IPS DF 6.9 (cell line): ENCODE results near the gene PRPS2.

Experiments
- DNase-seq: peaks from one replicate; pipeline ENCODE4 v3.0.0-alpha.2; 2013; ENCODE audit warnings: low read depth, low spot score
- H3K27ac ChIP-seq: one replicate; pipeline ENCODE4 v1.5.1; 2013; ENCODE audit warnings: low read length, control low read depth
- H3K27me3 ChIP-seq: 2 replicates; pipeline ENCODE4 v1.6.1; 2013; ENCODE audit warnings: mild to moderate bottlenecking, low read length; ENCODE audit not compliant: control insufficient read depth, insufficient read depth
- H3K36me3 ChIP-seq: 2 replicates; pipeline ENCODE4 v1.6.1; 2013; ENCODE audit warnings: low read length; ENCODE audit not compliant: control insufficient read depth, insufficient read depth
- H3K4me1 ChIP-seq: 2 replicates; pipeline ENCODE4 v1.6.1; 2013; ENCODE audit warnings: low read length; ENCODE audit not compliant: control insufficient read depth, insufficient read depth
- H3K4me3 ChIP-seq: 2 replicates; pipeline ENCODE4 v1.5.1; 2013; ENCODE audit warnings: mild to moderate bottlenecking, low read length
- H3K9me3 ChIP-seq: 2 replicates; pipeline ENCODE4 v1.6.1; 2013; ENCODE audit warnings: low read length, inconsistent platforms; ENCODE audit not compliant: control insufficient read depth, insufficient read depth
- WGBS: extraction: QIAGEN DNeasy Blood & Tissue Kit; methylation state at CpG from one replicate; pipeline ENCODE4 v1.1.7; 2013; ENCODE audit warnings: mixed read lengths, missing lambda C conversion rate; ENCODE audit not compliant: insufficient read length, insufficient coverage; 5-methylcytosine and 5-hydroxymethylcytosine counted together

Gene PRPS2

GRCh38 chrX:12777670-12778069 lies 13.5 kb upstream of the PRPS2 start:
- no peaks in the 10 kb centered on the region for H3K4me1 ChIP-seq
- no peak for DNase-seq

GRCh38 chrX:12779534-12779933 lies 11.7 kb upstream of the PRPS2 start:
- no peak overlapping the region for H3K27ac ChIP-seq

More at GRCh38 chrX:12777670-12778069, 13.5 kb upstream of the PRPS2 start:
- Histone ChIP-seq H3K36me3 (no peaks in the 10 kb centered on the region), H3K4me3 (no peak overlapping the region), H3K27me3 (no peaks in the 10 kb centered on the region), H3K27ac (no peak overlapping the region), H3K9me3 (no peaks in the 10 kb centered on the region)

GRCh38 chrX:12788645-12789044 lies 2.6 kb upstream of the PRPS2 start:
- H3K4me3 ChIP-seq: no peak overlapping the region
- no peak for DNase-seq
- no peaks in the 10 kb centered on the region for H3K4me1 ChIP-seq
- H3K36me3 ChIP-seq: no peaks in the 10 kb centered on the region
- peaks cover 3% of the 10 kb centered on the region; the same call in 1 of the 2 replicates for H3K27me3 ChIP-seq
- H3K9me3 ChIP-seq: no peaks in the 10 kb centered on the region
- H3K27ac ChIP-seq: no peak overlapping the region
- WGBS: no CpG with 5 or more reads among the region's 1 CpG

More at GRCh38 chrX:12779534-12779933, 11.7 kb upstream of the PRPS2 start:
- WGBS: 100% methylated on average over 2 of the region's 4 CpGs
- no peaks in the 10 kb centered on the region for H3K4me1 ChIP-seq
- no peaks in the 10 kb centered on the region for H3K9me3 ChIP-seq
- DNase-seq: no peak
- no peaks in the 10 kb centered on the region for H3K36me3 ChIP-seq
- H3K4me3 ChIP-seq: no peak overlapping the region
- no peaks in the 10 kb centered on the region for H3K27me3 ChIP-seq

- DNase-seq: no peak
- H3K27me3 ChIP-seq: peaks cover 3% of the 10 kb centered on the region; the same call in 1 of the 2 replicates
- no peak overlapping the region for H3K27ac ChIP-seq
- no peaks in the 10 kb centered on the region for H3K9me3 ChIP-seq
- H3K36me3 ChIP-seq: no peaks in the 10 kb centered on the region
- H3K4me3 ChIP-seq: no peak overlapping the region
- WGBS: no CpG with 5 or more reads among the region's 4 CpGs
- no peaks in the 10 kb centered on the region for H3K4me1 ChIP-seq
Observed at GRCh38 chrX:12789976-12790375, 1.2 kb upstream of the PRPS2 start.

- Histone ChIP-seq H3K4me3 (peak overlapping the region; percentile 79; the same call in 1 of the 2 replicates), H3K27me3 (peaks cover 3% of the 10 kb centered on the region; the same call in 1 of the 2 replicates), H3K36me3 (no peaks in the 10 kb centered on the region), H3K27ac (no peak overlapping the region), H3K4me1 (no peaks in the 10 kb centered on the region), H3K9me3 (no peaks in the 10 kb centered on the region)
- WGBS: no CpG with 5 or more reads among the region's 21 CpGs
- no peak for DNase-seq
Observed at GRCh38 chrX:12790885-12791256, 341 bp upstream of the PRPS2 start.

DNA sequence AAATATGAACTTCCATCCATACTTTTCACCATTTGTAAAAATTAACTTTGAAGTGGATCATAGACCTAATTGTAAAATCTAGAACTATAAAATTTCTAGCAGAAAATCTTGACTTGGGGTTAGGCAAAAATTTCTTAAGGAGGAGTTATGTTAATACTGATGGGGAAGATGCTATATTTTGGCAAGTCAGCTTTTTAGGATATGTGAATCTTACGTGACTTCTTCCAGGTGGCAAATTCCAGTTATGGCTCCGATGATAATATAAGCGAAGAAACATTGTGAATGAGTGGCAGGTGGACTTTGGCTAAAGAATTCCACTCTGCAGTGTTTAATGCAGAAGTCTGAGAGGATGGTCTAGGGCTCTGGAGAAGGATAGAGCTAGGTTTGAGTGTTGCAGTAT lies 1.5 kb downstream of the PRPS2 start:
- H3K4me3 ChIP-seq: no peak overlapping the region
- WGBS: no CpG with 5 or more reads among the region's 3 CpGs

DNA sequence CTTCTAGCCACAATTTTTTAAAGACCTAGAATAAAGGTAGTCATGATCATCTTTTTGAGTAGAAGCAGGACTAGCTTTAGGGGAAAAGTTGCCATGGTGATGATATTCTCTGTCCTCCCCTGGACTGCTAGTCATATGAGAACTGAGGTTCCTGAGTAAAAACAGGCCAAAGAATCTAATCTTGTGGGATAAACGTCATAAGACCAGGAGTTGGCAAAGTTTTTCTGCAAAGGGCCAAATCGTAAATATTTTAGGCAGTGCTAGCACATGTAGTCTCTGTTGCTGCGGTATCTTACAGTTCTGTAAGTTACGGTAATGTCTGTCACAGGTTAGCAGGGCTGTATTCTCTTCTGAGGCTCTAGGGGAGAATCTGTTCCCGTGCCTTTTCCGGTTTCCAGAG lies 3.4 kb downstream of the PRPS2 start:
- H3K4me1 ChIP-seq: no peaks in the 10 kb centered on the region
- no peak overlapping the region for H3K4me3 ChIP-seq
- no peak for DNase-seq
- no peak overlapping the region for H3K27ac ChIP-seq
- no peaks in the 10 kb centered on the region for H3K36me3 ChIP-seq
- WGBS: no CpG with 5 or more reads among the region's 6 CpGs
- H3K27me3 ChIP-seq: peaks cover 3% of the 10 kb centered on the region; the same call in 1 of the 2 replicates
- H3K9me3 ChIP-seq: no peaks in the 10 kb centered on the region

More for the DNA sequence above, 1.5 kb downstream of the PRPS2 start:
- Histone ChIP-seq H3K27me3 (peaks cover 3% of the 10 kb centered on the region; the same call in 1 of the 2 replicates), H3K9me3 (no peaks in the 10 kb centered on the region), H3K36me3 (no peaks in the 10 kb centered on the region), H3K27ac (no peak overlapping the region), H3K4me1 (no peaks in the 10 kb centered on the region)
- DNase-seq: no peak

GRCh38 chrX:12798601-12799000 lies 7.4 kb downstream of the PRPS2 start:
- Histone ChIP-seq H3K4me1 (no peaks in the 10 kb centered on the region), H3K27me3 (no peaks in the 10 kb centered on the region), H3K27ac (no peak overlapping the region), H3K36me3 (no peaks in the 10 kb centered on the region), H3K9me3 (no peaks in the 10 kb centered on the region), H3K4me3 (no peak overlapping the region)
- DNase-seq: no peak
- WGBS: no CpG with 5 or more reads among the region's 3 CpGs

- H3K4me1 ChIP-seq: no peaks in the 10 kb centered on the region
- no peak overlapping the region for H3K4me3 ChIP-seq
- H3K27ac ChIP-seq: no peak overlapping the region
- no peaks in the 10 kb centered on the region for H3K9me3 ChIP-seq
- H3K36me3 ChIP-seq: no peaks in the 10 kb centered on the region
- no peak for DNase-seq
- WGBS: no CpG with 5 or more reads among the region's 13 CpGs
- no peaks in the 10 kb centered on the region for H3K27me3 ChIP-seq
Observed at GRCh38 chrX:12799118-12799517, 7.9 kb downstream of the PRPS2 start.

GRCh38 chrX:12802741-12803140 lies 11.5 kb downstream of the PRPS2 start:
- Histone ChIP-seq H3K27ac (no peak overlapping the region), H3K36me3 (no peaks in the 10 kb centered on the region)
- no peak for DNase-seq

DNA sequence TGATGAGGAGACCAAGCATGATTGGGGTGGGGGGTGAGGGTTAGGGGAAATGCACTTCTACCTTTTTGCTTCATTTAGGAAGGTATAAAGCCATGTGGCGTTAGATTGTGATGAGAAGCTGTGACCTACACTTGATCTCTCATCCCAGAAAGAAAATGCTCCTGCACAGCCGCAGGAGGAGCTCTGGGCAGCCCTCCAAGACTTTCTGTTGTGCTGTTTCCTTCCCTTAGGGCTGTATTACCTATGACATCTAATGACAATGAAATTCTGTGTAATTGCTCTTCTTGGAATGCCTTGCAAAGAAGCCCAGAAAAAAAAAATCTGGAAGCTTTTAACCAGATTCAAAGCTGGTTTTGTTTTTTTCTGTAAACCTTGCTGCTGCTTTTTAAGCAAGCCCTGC lies 13.4 kb downstream of the PRPS2 start:
- no CpG with 5 or more reads among the region's 2 CpGs for WGBS
- DNase-seq: no peak
- Histone ChIP-seq H3K36me3 (no peaks in the 10 kb centered on the region), H3K4me1 (no peaks in the 10 kb centered on the region), H3K4me3 (no peak overlapping the region), H3K27ac (no peak overlapping the region), H3K9me3 (no peaks in the 10 kb centered on the region), H3K27me3 (no peaks in the 10 kb centered on the region)

More at GRCh38 chrX:12802741-12803140, 11.5 kb downstream of the PRPS2 start:
- H3K9me3 ChIP-seq: no peaks in the 10 kb centered on the region
- no peaks in the 10 kb centered on the region for H3K4me1 ChIP-seq
- H3K27me3 ChIP-seq: no peaks in the 10 kb centered on the region
- WGBS: no CpG with 5 or more reads among the region's 5 CpGs
- H3K4me3 ChIP-seq: no peak overlapping the region
